Measurements from ENCODE around the gene KIF25.

DNA sequence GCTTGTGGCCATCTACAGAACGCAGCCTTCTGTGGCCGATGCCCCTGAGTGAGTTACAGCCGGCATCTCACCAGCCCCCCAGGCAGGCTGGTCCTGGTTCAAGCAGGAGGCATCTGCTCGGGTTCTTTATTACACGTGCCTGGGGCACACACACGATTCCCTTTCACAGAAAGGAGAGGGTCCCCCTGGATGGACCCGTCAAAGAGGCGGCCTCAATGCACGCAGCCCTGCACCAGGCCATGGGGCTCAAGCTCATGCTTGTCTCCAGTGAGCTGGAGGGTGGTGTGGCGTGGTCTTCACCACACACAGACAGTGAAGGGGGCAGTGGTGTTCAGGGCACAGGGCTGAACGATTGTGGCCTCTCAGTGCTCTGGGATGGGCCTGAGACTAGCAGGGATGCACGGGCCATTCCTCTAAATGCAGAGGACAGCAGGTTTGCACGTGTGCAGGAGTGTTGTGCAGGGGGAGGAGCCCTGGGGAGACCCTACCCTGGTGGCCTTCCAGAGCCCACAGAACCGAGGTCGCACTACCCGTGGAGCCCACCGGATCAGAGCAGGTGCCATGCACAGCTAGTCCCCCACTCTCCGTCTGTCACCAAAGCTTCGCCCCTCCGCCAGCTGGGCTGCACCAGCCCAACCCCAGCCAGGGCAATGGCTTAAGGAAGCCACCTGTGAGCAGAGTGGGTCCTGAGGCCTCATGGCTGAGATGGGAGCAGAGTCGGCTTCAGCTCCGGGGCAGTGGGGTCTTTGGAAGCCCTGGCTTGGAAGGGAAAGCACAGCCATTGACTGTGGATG, 58.4 kb downstream of the KIF25 start:
- TF ChIP-seq SUZ12 (IDR thresholded peaks at IDR 0.05; ENCODE audit: extremely low read depth, insufficient read depth, insufficient read length), result no peak
- no peak for TF ChIP-seq YY1 (IDR thresholded peaks at IDR 0.05; ENCODE audit: insufficient read depth, insufficient read length)
- TF ChIP-seq ZNF274 (IDR thresholded peaks at IDR 0.05; ENCODE audit: low read depth, low read length), result no peak

Measured in NT2/D1 (cell line).